GM12801 (cell line): ENCODE data around the gene CCDC34.

Source experiments
- CTCF ChIP-seq: IDR thresholded peaks from one replicate; pipeline ENCODE4 v1.5.1; 2011; ENCODE audit warnings: control low read depth; ENCODE audit not compliant: insufficient read length; ENCODE audit errors: extremely low read depth

CCDC34 gene

GRCh38 chr11:27398400-27398770, 35.4 kb upstream of the CCDC34 start:
- TF ChIP-seq CTCF = no peak

- no peak for TF ChIP-seq CTCF
Observed at GRCh38 chr11:27397624-27398399, 34.8 kb upstream of the CCDC34 start.

- no peak for TF ChIP-seq CTCF
Observed at GRCh38 chr11:27396259-27396839, 33.3 kb upstream of the CCDC34 start.

- no peak for TF ChIP-seq CTCF
Observed at GRCh38 chr11:27395556-27396258, 32.7 kb upstream of the CCDC34 start.

GRCh38 chr11:27394781-27395228, 31.8 kb upstream of the CCDC34 start:
- TF ChIP-seq CTCF = no peak

GRCh38 chr11:27392278-27393114, 29.5 kb upstream of the CCDC34 start:
- no peak for TF ChIP-seq CTCF
